RWPE2 (cell line): ENCODE measurements around the gene CT47C1.

ENCODE experiments used
- ATAC-seq: fragments of 200-7000 bp; cut with Tn5 transposase; 3 replicates; pipeline ENCODE4 v1.9.1; 2021; ENCODE audit warnings: low read depth
- DNase-seq: peaks from one replicate; pipeline ENCODE4 v3.0.0-alpha.2; 2020; ENCODE audit warnings: low spot score
- H3K27ac ChIP-seq: fragments of 450-650 bp; 2 replicates; pipeline ENCODE4 v1.5.1; 2017; ENCODE audit warnings: mild to moderate bottlenecking; ENCODE audit not compliant: poor library complexity, severe bottlenecking
- H3K27me3 ChIP-seq: fragments of 250-450 bp; sonication (Bioruptor Pico); 2 replicates; pipeline ENCODE4 v1.5.1; 2021; ENCODE audit warnings: mild to moderate bottlenecking, moderate library complexity; ENCODE audit not compliant: insufficient read depth, poor library complexity, severe bottlenecking
- H3K36me3 ChIP-seq: fragments of 250-450 bp; sonication (Bioruptor Pico); 2 replicates; pipeline ENCODE4 v1.5.1; 2020; ENCODE audit warnings: low read depth, mild to moderate bottlenecking, moderate library complexity
- H3K4me1 ChIP-seq: fragments of 250-450 bp; sonication (Bioruptor Pico); 2 replicates; pipeline ENCODE4 v1.5.1; 2021; ENCODE audit warnings: mild to moderate bottlenecking, moderate library complexity; ENCODE audit not compliant: insufficient read depth, poor library complexity, severe bottlenecking
- H3K4me3 ChIP-seq: fragments of 250-450 bp; sonication (Bioruptor Pico); 2 replicates; pipeline ENCODE4 v1.5.1; 2021; ENCODE audit warnings: mild to moderate bottlenecking, moderate library complexity; ENCODE audit not compliant: severe bottlenecking
- H3K9me3 ChIP-seq: fragments of 250-450 bp; sonication (Bioruptor Pico); 2 replicates; pipeline ENCODE4 v1.5.1; 2021; ENCODE audit warnings: mild to moderate bottlenecking, moderate library complexity; ENCODE audit not compliant: severe bottlenecking
- TF ChIP-seq, protein P1 (sequence below): fragments of 450-650 bp; IDR thresholded peaks from one replicate; pipeline ENCODE4 v1.5.1; 2017; ENCODE audit warnings: mild to moderate bottlenecking, moderate library complexity; ENCODE audit not compliant: poor library complexity, severe bottlenecking

Gene CT47C1

DNA sequence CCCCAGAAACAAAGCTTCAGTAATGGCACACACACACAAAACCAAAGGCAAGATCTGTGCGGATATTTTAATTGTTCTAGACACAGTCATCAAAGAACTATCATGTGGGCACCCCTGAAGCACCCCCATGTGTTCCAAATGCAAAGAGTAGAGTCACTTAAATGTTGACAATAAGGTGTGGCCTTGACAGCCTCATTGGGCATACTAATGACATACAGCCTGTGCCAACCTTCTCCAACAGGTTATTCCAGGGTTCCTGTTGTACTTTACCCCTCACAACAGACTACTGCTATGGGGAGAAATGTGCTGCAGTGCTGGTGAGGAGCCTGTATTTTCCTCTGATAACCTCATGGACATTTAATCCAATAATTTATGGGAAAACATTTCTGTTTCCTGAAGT is 29.8 kb upstream of the CT47C1 start:
- no peaks in the 10 kb centered on the region for H3K4me1 ChIP-seq
- no peaks in the 10 kb centered on the region for H3K9me3 ChIP-seq
- H3K36me3 ChIP-seq: no peaks in the 10 kb centered on the region
- no peak for DNase-seq
- H3K27ac ChIP-seq: no peak overlapping the region
- H3K27me3 ChIP-seq: no peaks in the 10 kb centered on the region
- no peak overlapping the region for H3K4me3 ChIP-seq
- TF ChIP-seq, protein P1, sequence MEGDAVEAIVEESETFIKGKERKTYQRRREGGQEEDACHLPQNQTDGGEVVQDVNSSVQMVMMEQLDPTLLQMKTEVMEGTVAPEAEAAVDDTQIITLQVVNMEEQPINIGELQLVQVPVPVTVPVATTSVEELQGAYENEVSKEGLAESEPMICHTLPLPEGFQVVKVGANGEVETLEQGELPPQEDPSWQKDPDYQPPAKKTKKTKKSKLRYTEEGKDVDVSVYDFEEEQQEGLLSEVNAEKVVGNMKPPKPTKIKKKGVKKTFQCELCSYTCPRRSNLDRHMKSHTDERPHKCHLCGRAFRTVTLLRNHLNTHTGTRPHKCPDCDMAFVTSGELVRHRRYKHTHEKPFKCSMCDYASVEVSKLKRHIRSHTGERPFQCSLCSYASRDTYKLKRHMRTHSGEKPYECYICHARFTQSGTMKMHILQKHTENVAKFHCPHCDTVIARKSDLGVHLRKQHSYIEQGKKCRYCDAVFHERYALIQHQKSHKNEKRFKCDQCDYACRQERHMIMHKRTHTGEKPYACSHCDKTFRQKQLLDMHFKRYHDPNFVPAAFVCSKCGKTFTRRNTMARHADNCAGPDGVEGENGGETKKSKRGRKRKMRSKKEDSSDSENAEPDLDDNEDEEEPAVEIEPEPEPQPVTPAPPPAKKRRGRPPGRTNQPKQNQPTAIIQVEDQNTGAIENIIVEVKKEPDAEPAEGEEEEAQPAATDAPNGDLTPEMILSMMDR: no peak
- no peak for ATAC-seq

DNA sequence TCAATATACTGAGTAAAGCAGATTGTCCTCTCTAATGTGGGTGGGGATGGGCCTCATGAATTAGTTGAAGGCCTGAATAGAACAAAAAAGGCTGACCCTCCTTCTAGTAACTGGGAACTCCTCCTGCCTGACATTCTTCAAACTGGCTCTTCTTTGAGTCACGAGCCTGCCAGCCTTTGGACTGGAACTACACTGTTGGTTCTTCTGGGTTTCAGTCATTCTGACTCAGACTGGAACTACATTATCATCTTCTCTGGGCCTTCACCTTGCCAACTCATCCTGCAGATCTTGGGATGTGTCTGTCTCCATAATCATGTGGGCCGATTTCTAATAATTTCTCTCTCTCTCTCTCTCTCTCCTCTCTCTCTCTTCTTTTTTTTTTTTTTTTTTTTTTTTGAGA is 26.9 kb upstream of the CT47C1 start:
- no peaks in the 10 kb centered on the region for H3K4me1 ChIP-seq
- no peaks in the 10 kb centered on the region for H3K36me3 ChIP-seq
- no peaks in the 10 kb centered on the region for H3K27me3 ChIP-seq
- no peak for ATAC-seq
- TF ChIP-seq, protein P1: no peak
- no peak overlapping the region for H3K27ac ChIP-seq
- DNase-seq: no peak
- H3K4me3 ChIP-seq: no peak overlapping the region
- H3K9me3 ChIP-seq: no peaks in the 10 kb centered on the region

DNA sequence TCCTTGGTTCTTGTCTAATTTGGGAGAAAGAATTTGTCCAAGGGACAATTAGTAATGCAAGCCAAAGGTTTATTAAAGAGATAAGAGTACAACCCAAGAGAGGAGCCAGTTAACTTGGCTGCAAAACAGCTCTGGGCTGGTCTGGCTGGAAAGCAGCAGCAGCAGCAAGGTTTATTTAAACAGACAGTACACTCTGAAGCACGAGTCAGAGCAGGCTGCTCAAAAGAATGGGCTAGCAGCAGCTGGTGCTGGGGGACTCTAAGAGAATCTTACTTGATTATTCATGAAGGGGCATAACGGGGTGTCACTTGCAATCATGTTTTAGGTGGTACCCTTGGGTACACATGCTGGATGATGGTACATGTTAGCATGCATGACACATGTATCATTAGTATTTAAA is 17.1 kb upstream of the CT47C1 start:
- H3K27ac ChIP-seq: no peak overlapping the region
- no peak overlapping the region for H3K4me3 ChIP-seq
- TF ChIP-seq, protein P1: no peak
- no peak for DNase-seq
- H3K9me3 ChIP-seq: no peaks in the 10 kb centered on the region
- ATAC-seq: no peak
- no peaks in the 10 kb centered on the region for H3K27me3 ChIP-seq
- H3K4me1 ChIP-seq: no peaks in the 10 kb centered on the region
- H3K36me3 ChIP-seq: no peaks in the 10 kb centered on the region

DNA sequence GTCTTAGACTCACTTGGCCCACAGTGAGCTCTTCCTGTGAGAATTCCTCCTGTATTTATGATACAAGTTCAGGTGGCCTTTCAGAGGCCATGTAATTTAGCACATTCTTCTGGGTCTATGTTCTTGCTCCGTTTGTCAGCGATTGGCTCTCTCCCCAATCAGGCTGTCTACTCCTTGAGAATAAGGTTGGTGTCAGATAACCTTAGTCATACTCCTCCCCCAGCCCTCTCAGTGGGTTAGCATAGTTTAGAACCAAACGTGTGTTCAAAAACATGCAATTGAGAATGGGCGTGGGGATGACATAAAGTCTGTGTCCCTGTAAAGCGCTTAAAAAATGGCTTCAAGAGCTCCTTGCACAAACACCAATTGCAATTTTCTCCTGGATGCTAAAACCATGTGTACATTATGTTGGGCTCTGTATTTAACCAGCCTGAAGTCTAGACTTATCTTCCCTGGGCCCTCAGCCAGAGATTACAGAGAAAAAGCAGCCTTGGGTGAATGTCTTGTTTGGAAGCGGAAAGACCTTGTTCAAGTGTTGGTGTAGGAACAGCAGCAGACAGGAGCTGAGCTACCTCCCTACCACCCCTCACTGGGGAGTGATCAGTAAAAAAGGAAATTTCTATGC is 9.9 kb upstream of the CT47C1 start:
- H3K9me3 ChIP-seq: no peaks in the 10 kb centered on the region
- no peaks in the 10 kb centered on the region for H3K4me1 ChIP-seq
- TF ChIP-seq, protein P1: no peak
- H3K36me3 ChIP-seq: no peaks in the 10 kb centered on the region
- DNase-seq (no peak), ATAC-seq (peak; percentile 52; the same call in 1 of the 3 replicates)
- H3K27ac ChIP-seq: no peak overlapping the region
- no peaks in the 10 kb centered on the region for H3K27me3 ChIP-seq
- H3K4me3 ChIP-seq: no peak overlapping the region

DNA sequence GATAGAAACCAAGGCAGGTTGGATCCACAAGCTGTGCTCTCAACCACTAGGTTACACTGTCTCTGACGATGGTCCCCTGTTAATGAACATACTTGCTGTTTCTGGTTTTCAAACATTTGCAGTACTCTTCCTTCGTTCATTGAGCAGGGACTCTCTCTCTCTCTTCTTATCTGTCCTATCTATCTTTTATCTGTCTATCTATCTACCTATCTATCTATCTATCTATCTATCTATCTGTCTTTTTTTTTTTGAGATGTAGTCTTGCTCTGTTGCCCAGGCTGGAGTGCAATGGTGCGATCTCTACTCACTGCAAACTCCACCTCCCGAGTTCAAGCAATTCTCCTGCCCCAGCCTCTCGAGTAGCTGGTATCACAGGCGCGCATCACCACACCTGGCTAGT is 9.4 kb upstream of the CT47C1 start:
- TF ChIP-seq, protein P1: no peak
- Histone ChIP-seq H3K9me3 (no peaks in the 10 kb centered on the region), H3K4me3 (no peak overlapping the region), H3K4me1 (no peaks in the 10 kb centered on the region), H3K27ac (no peak overlapping the region), H3K27me3 (no peaks in the 10 kb centered on the region), H3K36me3 (no peaks in the 10 kb centered on the region)
- ATAC-seq (no peak), DNase-seq (no peak)
